CD14-positive monocyte (primary cell): ENCODE data around the gene SLC24A4. TPM values are rescaled to one million over a fixed set of nuclear protein-coding genes. Genes with fewer than 3 reads are reported as not detected.

Experiments used
- DNase-seq, 3 donors: peaks; one replicate each; pipeline ENCODE4 v3.0.0-alpha.2; 2011 to 2022
- H2AFZ ChIP-seq: 2 replicates; pipeline ENCODE4 v1.6.0; 2012; ENCODE audit warnings: mild to moderate bottlenecking, low read depth, low read length, inconsistent platforms; ENCODE audit not compliant: insufficient read depth, poor library complexity, severe bottlenecking
- H3K27ac ChIP-seq, 2 donors: 1 replicate in 1 of 2; 2 replicates in 1 of 2; pipeline ENCODE4 v1.5.1; 2012 to 2013; ENCODE audit warnings: low read length in 2 of 2, control low read depth in 1 of 2, inconsistent platforms in 1 of 2, low read depth in 1 of 2, mild to moderate bottlenecking in 1 of 2
- H3K27me3 ChIP-seq, 2 donors: one replicate each; pipeline versions ENCODE4 v1.6.0 to v1.6.1; 2011 to 2013; ENCODE audit warnings: low read length in 2 of 2; ENCODE audit not compliant: control insufficient read depth in 2 of 2, insufficient read depth in 2 of 2
- H3K36me3 ChIP-seq, 2 donors: replicated peaks in 1 of 2; 1 replicate in 1 of 2; 2 replicates in 1 of 2; pipeline versions ENCODE4 v1.5.1 to v1.6.1; 2012 to 2013; ENCODE audit warnings: low read length in 2 of 2, control low read depth in 1 of 2, inconsistent platforms in 1 of 2, mild to moderate bottlenecking in 1 of 2; ENCODE audit not compliant: insufficient read depth in 2 of 2, control insufficient read depth in 1 of 2
- H3K4me1 ChIP-seq, 2 donors: 1 replicate in 1 of 2; 2 replicates in 1 of 2; pipeline versions ENCODE4 v1.5.1 to v1.6.1; 2012 to 2013; ENCODE audit warnings: low read length in 2 of 2, control low read depth in 1 of 2, inconsistent platforms in 1 of 2, mild to moderate bottlenecking in 1 of 2, moderate library complexity in 1 of 2; ENCODE audit not compliant: insufficient read depth in 2 of 2, control insufficient read depth in 1 of 2
- H3K4me2 ChIP-seq: replicated peaks from 2 replicates; pipeline ENCODE3; 2012; ENCODE audit warnings: low read length, moderate library complexity, mild to moderate bottlenecking; ENCODE audit not compliant: poor library complexity, severe bottlenecking; ENCODE audit errors: extremely low read depth
- H3K4me3 ChIP-seq, 3 experiments: fragments of 200-600 bp in 1 of 3; sonication (generic) in 1 of 3; replicated peaks in 1 of 3; 1 replicate in 2 of 3; 2 replicates in 1 of 3; pipeline ENCODE4 v1.5.1; 2011 to 2013; ENCODE audit warnings: low read length in 3 of 3, mild to moderate bottlenecking in 3 of 3, control low read depth in 2 of 3, low read depth in 2 of 3, inconsistent platforms in 1 of 3, moderate library complexity in 1 of 3
- H3K79me2 ChIP-seq: 2 replicates; pipeline ENCODE4 v1.6.0; 2012; ENCODE audit warnings: mild to moderate bottlenecking, control low read depth, inconsistent platforms, low read length, moderate library complexity; ENCODE audit not compliant: insufficient read depth
- H3K9ac ChIP-seq: 2 replicates; pipeline ENCODE4 v1.6.0; 2017; ENCODE audit warnings: low read length, mild to moderate bottlenecking; ENCODE audit not compliant: insufficient read depth, poor library complexity, severe bottlenecking
- H3K9me3 ChIP-seq, 2 donors: replicated peaks in 1 of 2; 1 replicate in 1 of 2; 2 replicates in 1 of 2; pipeline versions ENCODE4 v1.5.1 to v1.6.1; 2012 to 2013; ENCODE audit warnings: low read length in 2 of 2, control low read depth in 1 of 2; ENCODE audit not compliant: control insufficient read depth in 1 of 2, insufficient read depth in 1 of 2
- H4K20me1 ChIP-seq: 2 replicates; pipeline ENCODE4 v1.6.0; 2012; ENCODE audit warnings: mild to moderate bottlenecking, low read length, control low read depth, moderate library complexity; ENCODE audit not compliant: insufficient read depth
- H3K27ac Mint-ChIP-seq, 7 donors: one replicate each; pipeline ENCODE4 v1.8.0; 2020; ENCODE audit warnings: mild to moderate bottlenecking in 7 of 7, mixed read lengths in 7 of 7, moderate library complexity in 6 of 7, inconsistent platforms in 2 of 7
- H3K27me3 Mint-ChIP-seq, 3 donors: one replicate each; pipeline ENCODE4 v1.8.0; 2021 to 2022; ENCODE audit warnings: low read depth in 3 of 3, mild to moderate bottlenecking in 3 of 3, mixed read lengths in 3 of 3, moderate library complexity in 3 of 3, inconsistent platforms in 1 of 3
- H3K36me3 Mint-ChIP-seq, 2 donors: one replicate each; pipeline ENCODE4 v1.8.0; 2020; ENCODE audit warnings: mixed read lengths in 2 of 2, inconsistent platforms in 1 of 2, mild to moderate bottlenecking in 1 of 2
- H3K4me1 Mint-ChIP-seq: one replicate; pipeline ENCODE4 v1.8.0; 2020; ENCODE audit warnings: mild to moderate bottlenecking, mixed read lengths
- H3K4me3 Mint-ChIP-seq, 2 donors: one replicate each; pipeline ENCODE4 v1.8.0; 2020; ENCODE audit warnings: mild to moderate bottlenecking in 2 of 2, mixed read lengths in 2 of 2, moderate library complexity in 1 of 2
- H3K9me3 Mint-ChIP-seq, 7 donors: one replicate each; pipeline ENCODE4 v1.8.0; 2020 to 2022; ENCODE audit warnings: mixed read lengths in 7 of 7, mild to moderate bottlenecking in 6 of 7, moderate library complexity in 6 of 7, inconsistent platforms in 2 of 7
- WGBS: methylation state at CpG from one replicate; pipeline ENCODE4 v1.1.5; 2013; ENCODE audit warnings: missing lambda C conversion rate; ENCODE audit not compliant: insufficient coverage; 5-methylcytosine and 5-hydroxymethylcytosine counted together
- intact Hi-C, 2 donors: fragments of 100-400 bp; cut with micrococcal nuclease; formaldehyde crosslinking; loops; one replicate each; pipeline versions ENCODE4 v1.15.0 to v1.15.1; 2023
- polyA plus RNA-seq, 3 donors: library from polyadenylated mRNA; depleted of rRNA in 1 of 3; unstranded in 2 of 3; stranded (reverse) in 1 of 3; fragments of 300-500 nt in 2 of 3; fragments of >200 nt in 1 of 3; fragmentation: Illumina TruSeq in 2 of 3; gene quantifications; 1 replicate in 2 of 3; 2 replicates in 1 of 3; pipeline ENCODE4 v1.2.3, GENCODE V29; 2012 to 2021
- TF ChIP-seq, protein P1 (sequence below): fragments of 200-600 bp; IDR thresholded peaks from one replicate; pipeline ENCODE4 v1.8.0; 2022; ENCODE audit warnings: antibody characterized with exemption, mild to moderate bottlenecking

Gene SLC24A4
- polyA plus RNA-seq, 3 donors: 20.0 to 41.9 (median 26.5) TPM

DNA sequence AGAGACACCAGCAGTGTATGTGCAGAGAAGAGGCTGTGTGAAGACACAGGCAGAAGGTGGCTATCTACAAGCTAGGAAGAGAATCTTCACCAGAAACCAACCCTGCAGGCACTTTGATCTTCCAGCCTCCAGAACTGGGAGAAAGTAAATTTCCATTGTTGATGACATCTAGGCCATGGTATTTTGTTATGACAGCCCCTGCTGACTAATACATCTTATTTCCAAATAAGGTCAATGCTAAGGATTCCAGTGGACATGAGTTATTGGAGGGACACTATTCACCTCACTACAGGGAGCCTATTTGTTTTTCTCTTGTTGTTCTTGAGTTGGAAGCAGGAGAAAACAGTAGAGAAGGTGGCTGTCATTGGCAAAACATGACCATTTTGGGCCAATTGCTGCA is 102.1 kb downstream of the SLC24A4 start:
- Mint-ChIP-seq H3K36me3 (peaks cover 13 to 15% of the 10 kb centered on the region in 2 donors), H3K4me3 (no peak overlapping the region), H3K27me3 (peaks cover 0 to 1% (median 1%) of the 10 kb centered on the region in 3 donors), H3K9me3 (peaks cover 2 to 8% (median 3%) of the 10 kb centered on the region in 7 donors), H3K4me1 (peaks cover 39% of the 10 kb centered on the region), H3K27ac (no peak overlapping the region)
- H3K4me2 ChIP-seq: no peak overlapping the region
- peak in 1 of 3 donors; percentile 28 for DNase-seq
- intact Hi-C loops: no loop called here
- no peaks in the 10 kb centered on the region for H3K27me3 ChIP-seq
- H2AFZ ChIP-seq: no peak overlapping the region
- H3K79me2 ChIP-seq: no peaks in the 10 kb centered on the region
- no peaks in the 10 kb centered on the region for H4K20me1 ChIP-seq
- H3K4me3 ChIP-seq: no peak overlapping the region
- TF ChIP-seq, protein P1, sequence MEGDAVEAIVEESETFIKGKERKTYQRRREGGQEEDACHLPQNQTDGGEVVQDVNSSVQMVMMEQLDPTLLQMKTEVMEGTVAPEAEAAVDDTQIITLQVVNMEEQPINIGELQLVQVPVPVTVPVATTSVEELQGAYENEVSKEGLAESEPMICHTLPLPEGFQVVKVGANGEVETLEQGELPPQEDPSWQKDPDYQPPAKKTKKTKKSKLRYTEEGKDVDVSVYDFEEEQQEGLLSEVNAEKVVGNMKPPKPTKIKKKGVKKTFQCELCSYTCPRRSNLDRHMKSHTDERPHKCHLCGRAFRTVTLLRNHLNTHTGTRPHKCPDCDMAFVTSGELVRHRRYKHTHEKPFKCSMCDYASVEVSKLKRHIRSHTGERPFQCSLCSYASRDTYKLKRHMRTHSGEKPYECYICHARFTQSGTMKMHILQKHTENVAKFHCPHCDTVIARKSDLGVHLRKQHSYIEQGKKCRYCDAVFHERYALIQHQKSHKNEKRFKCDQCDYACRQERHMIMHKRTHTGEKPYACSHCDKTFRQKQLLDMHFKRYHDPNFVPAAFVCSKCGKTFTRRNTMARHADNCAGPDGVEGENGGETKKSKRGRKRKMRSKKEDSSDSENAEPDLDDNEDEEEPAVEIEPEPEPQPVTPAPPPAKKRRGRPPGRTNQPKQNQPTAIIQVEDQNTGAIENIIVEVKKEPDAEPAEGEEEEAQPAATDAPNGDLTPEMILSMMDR: no peak
- no peaks in the 10 kb centered on the region for H3K36me3 ChIP-seq
- H3K9ac ChIP-seq: no peak overlapping the region
- no peak overlapping the region for H3K27ac ChIP-seq
- H3K9me3 ChIP-seq: no peaks in the 10 kb centered on the region
- H3K4me1 ChIP-seq: peaks cover 9 to 16% of the 10 kb centered on the region in 2 donors

DNA sequence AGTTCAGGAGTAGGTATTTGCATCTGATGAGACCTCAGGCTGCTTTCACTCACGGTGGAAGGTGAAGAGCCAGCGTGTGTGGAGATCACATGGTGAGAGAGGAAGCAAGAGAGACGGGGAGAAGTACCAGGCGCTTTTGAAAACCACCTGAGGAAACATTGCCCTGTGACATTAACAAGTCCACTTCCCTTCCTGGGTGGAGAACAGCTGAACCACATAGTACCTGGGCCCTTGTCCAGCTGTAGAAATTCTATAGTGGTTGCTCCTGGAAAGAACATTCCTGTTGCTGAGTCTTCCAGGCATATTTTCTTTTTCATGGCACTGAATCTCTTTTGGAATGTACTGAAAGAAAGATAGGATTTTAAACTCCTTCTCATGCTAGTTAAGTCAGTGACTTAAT is 103.3 kb downstream of the SLC24A4 start:
- no peaks in the 10 kb centered on the region for H3K27me3 ChIP-seq
- no peak overlapping the region for H2AFZ ChIP-seq
- peaks cover 0 to 1% (median 1%) of the 10 kb centered on the region in 3 donors for H3K27me3 Mint-ChIP-seq
- H3K9me3 ChIP-seq: no peaks in the 10 kb centered on the region
- H3K79me2 ChIP-seq: no peaks in the 10 kb centered on the region
- peak in 2 of 3 donors; percentile 42 to 44 for DNase-seq
- H3K4me3 Mint-ChIP-seq: no peak overlapping the region
- no peak overlapping the region for H3K9ac ChIP-seq
- peaks cover 12 to 17% of the 10 kb centered on the region in 2 donors for H3K36me3 Mint-ChIP-seq
- WGBS: 0% methylated on average over 2 of the region's 4 CpGs
- no peaks in the 10 kb centered on the region for H3K36me3 ChIP-seq
- TF ChIP-seq, protein P1: no peak
- intact Hi-C loops: no loop called here
- peak overlapping the region in 4 of 7 donors; percentile 26 to 86 (median 58) for H3K27ac Mint-ChIP-seq
- H3K4me2 ChIP-seq: no peak overlapping the region
- H3K9me3 Mint-ChIP-seq: peaks cover under 1 to 8% (median 3%) of the 10 kb centered on the region in 7 donors
- H3K4me3 ChIP-seq: no peak overlapping the region
- H3K27ac ChIP-seq: no peak overlapping the region
- H4K20me1 ChIP-seq: no peaks in the 10 kb centered on the region
- peaks cover 42% of the 10 kb centered on the region for H3K4me1 Mint-ChIP-seq
- peaks cover 9 to 16% of the 10 kb centered on the region in 2 donors for H3K4me1 ChIP-seq
